IMR-90 (cell line): ENCODE measurements around the gene FAF1. TPM values are rescaled to one million over a fixed set of nuclear protein-coding genes. Genes with fewer than 3 reads are reported as not detected.
"Not testable (repeated sequence)": the region's sequence is repeated elsewhere in the genome, so short reads cannot be mapped to it uniquely, and the experiment has no call there.

Source experiments
- ATAC-seq: fragments of 200-7000 bp; cut with Tn5 transposase; 2 replicates; pipeline ENCODE4 v1.9.1; 2020; ENCODE audit warnings: low read depth, mild to moderate bottlenecking, moderate library complexity
- BruUV-seq: library from RNA; stranded (reverse); fragments of 400-500 nt; replicated peaks from 2 replicates; lab custom pipeline; 2021; lab: Mats Ljungman, UMichigan
- CTCF ChIA-PET: fragments of 300-600 bp; formaldehyde crosslinking; extraction: SDS; loops from one replicate; lab custom pipeline; 2021; ENCODE audit warnings: antibody characterized with exemption; lab: Yijun Ruan, JAX
- POLR2A ChIA-PET: fragments of 300-600 bp; sonication (Branson Sonifier 250); formaldehyde crosslinking; loops from one replicate; lab custom pipeline; 2022; ENCODE audit warnings: antibody characterized with exemption; ENCODE audit not compliant: unreplicated experiment; lab: Charles Lee
- DNase-seq: peaks from one replicate; pipeline ENCODE4 v3.0.0; 2013
- H2AFZ ChIP-seq: replicated peaks from 2 replicates; pipeline ENCODE3; 2013; ENCODE audit warnings: low read length, mild to moderate bottlenecking; ENCODE audit not compliant: poor library complexity
- H2AK5ac ChIP-seq: 2 replicates; pipeline ENCODE4 v1.6.1; 2013; ENCODE audit warnings: low read depth, low read length, inconsistent platforms
- H2AK9ac ChIP-seq: replicated peaks from 2 replicates; pipeline ENCODE3; 2013; ENCODE audit warnings: mild to moderate bottlenecking, low read depth, low read length, moderate library complexity; ENCODE audit not compliant: poor library complexity
- H2BK120ac ChIP-seq: 2 replicates; pipeline ENCODE4 v1.6.1; 2013; ENCODE audit warnings: low read depth, low read length, inconsistent platforms
- H2BK15ac ChIP-seq: 3 replicates; pipeline ENCODE4 v1.6.1; 2013; ENCODE audit warnings: low read depth, low read length, inconsistent platforms
- H2BK20ac ChIP-seq: 2 replicates; pipeline ENCODE4 v1.6.1; 2013; ENCODE audit warnings: low read depth, mild to moderate bottlenecking, inconsistent platforms, low read length, moderate library complexity
- H2BK5ac ChIP-seq: 2 replicates; pipeline ENCODE4 v1.6.1; 2013; ENCODE audit warnings: mild to moderate bottlenecking, low read depth, low read length, inconsistent platforms; ENCODE audit not compliant: poor library complexity, severe bottlenecking
- H3K14ac ChIP-seq: replicated peaks from 2 replicates; pipeline ENCODE4 v1.6.1; 2013; ENCODE audit warnings: low read depth, low read length, inconsistent platforms
- H3K18ac ChIP-seq: 2 replicates; pipeline ENCODE4 v1.6.1; 2013; ENCODE audit warnings: low read depth, low read length, control low read depth
- H3K23ac ChIP-seq: 2 replicates; pipeline ENCODE4 v1.6.1; 2013; ENCODE audit warnings: low read depth, low read length, inconsistent platforms
- H3K27ac ChIP-seq: 2 replicates; pipeline ENCODE4 v1.5.1; 2013; ENCODE audit warnings: mild to moderate bottlenecking, control low read depth, low read length; ENCODE audit not compliant: insufficient read depth
- H3K27me3 ChIP-seq: 2 replicates; pipeline ENCODE4 v1.6.1; 2013; ENCODE audit warnings: low read length; ENCODE audit not compliant: control insufficient read depth, insufficient read depth
- H3K36me3 ChIP-seq: 2 replicates; pipeline ENCODE4 v1.6.1; 2013; ENCODE audit warnings: low read length, mixed read lengths; ENCODE audit not compliant: control insufficient read depth, insufficient read depth
- H3K4ac ChIP-seq: 2 replicates; pipeline ENCODE4 v1.6.1; 2013; ENCODE audit warnings: low read depth, low read length, inconsistent platforms
- H3K4me1 ChIP-seq: 2 replicates; pipeline ENCODE4 v1.6.1; 2013; ENCODE audit warnings: low read length, mixed read lengths; ENCODE audit not compliant: control insufficient read depth, insufficient read depth
- H3K4me2 ChIP-seq: 2 replicates; pipeline ENCODE4 v1.6.1; 2013; ENCODE audit warnings: low read depth, mild to moderate bottlenecking, control low read depth, low read length, moderate library complexity
- H3K4me3 ChIP-seq: 2 replicates; pipeline ENCODE4 v1.5.1; 2013; ENCODE audit warnings: low read depth, mild to moderate bottlenecking, control low read depth, low read length, moderate library complexity; ENCODE audit not compliant: insufficient read depth
- H3K56ac ChIP-seq: 2 replicates; pipeline ENCODE4 v1.6.1; 2013; ENCODE audit warnings: low read length, inconsistent platforms; ENCODE audit not compliant: insufficient read depth; ENCODE audit errors: extremely low read depth
- H3K79me1 ChIP-seq, 2 experiments: 2 replicates each; pipeline ENCODE4 v1.6.1; 2013; ENCODE audit warnings: low read length in 2 of 2, inconsistent platforms in 1 of 2, low read depth in 1 of 2
- H3K9ac ChIP-seq: 2 replicates; pipeline ENCODE4 v1.6.1; 2013; ENCODE audit warnings: low read depth, low read length, control low read depth
- H3K9me1 ChIP-seq: 2 replicates; pipeline ENCODE4 v1.6.1; 2013; ENCODE audit warnings: low read length, inconsistent platforms; ENCODE audit not compliant: insufficient read depth
- H3K9me3 ChIP-seq: 2 replicates; pipeline ENCODE4 v1.6.1; 2013; ENCODE audit warnings: low read length; ENCODE audit not compliant: control insufficient read depth, insufficient read depth
- H4K20me1 ChIP-seq: 2 replicates; pipeline ENCODE4 v1.6.1; 2013; ENCODE audit warnings: low read length, inconsistent platforms; ENCODE audit not compliant: insufficient read depth
- H4K5ac ChIP-seq: 2 replicates; pipeline ENCODE4 v1.6.1; 2013; ENCODE audit warnings: mild to moderate bottlenecking, low read depth, low read length, control low read depth
- H4K8ac ChIP-seq, 2 experiments: 2 replicates each; pipeline ENCODE4 v1.6.1; 2013; ENCODE audit warnings: low read depth in 2 of 2, low read length in 2 of 2, control low read depth in 1 of 2, inconsistent platforms in 1 of 2
- H4K91ac ChIP-seq: 2 replicates; pipeline ENCODE4 v1.6.1; 2013; ENCODE audit warnings: low read depth, low read length, inconsistent platforms; ENCODE audit not compliant: insufficient read depth
- MAFK ChIP-seq: IDR thresholded peaks from 2 replicates; pipeline ENCODE4 v1.6.1; 2012; ENCODE audit warnings: low read depth, low read length, improper control_type of control experiment
- MAZ ChIP-seq: IDR thresholded peaks from 2 replicates; pipeline ENCODE4 v1.6.1; 2012; ENCODE audit warnings: low read depth, mild to moderate bottlenecking, low read length, improper control_type of control experiment, moderate library complexity, borderline replicate concordance
- WGBS, 2 experiments: methylation state at CpG; one replicate each; pipeline versions ENCODE4 v1.1.5 to v1.1.7; 2013; ENCODE audit warnings: missing lambda C conversion rate in 2 of 2; ENCODE audit not compliant: insufficient read length in 1 of 2; ENCODE audit errors: extremely low coverage in 2 of 2; 5-methylcytosine and 5-hydroxymethylcytosine counted together
- dilution Hi-C: fragments of 300-500 bp; cut with HindIII; formaldehyde crosslinking; loops from one replicate; pipeline ENCODE4 v1.14.3; 2018; ENCODE audit warnings: low sequenced_read_pairs; ENCODE audit not compliant: unreplicated experiment
- in situ Hi-C: fragments of 300-500 bp; cut with MboI; formaldehyde crosslinking; loops from 3 replicates; pipeline ENCODE4 v1.14.3; 2019; ENCODE audit warnings: low sequenced_read_pairs, inconsistent platforms, mixed read lengths
- intact Hi-C: fragments of 100-400 bp; cut with micrococcal nuclease; formaldehyde crosslinking; loops from 2 replicates; pipeline ENCODE4 v1.10.0; 2022
- polyA plus RNA-seq, 3 experiments: library from polyadenylated mRNA; depleted of rRNA; stranded (reverse); fragments of >200 nt; gene quantifications; 2 replicates each; pipeline ENCODE4 v1.2.3, GENCODE V29; 2012; ENCODE audit warnings: low replicate concordance in 1 of 3
- total RNA-seq: library from RNA; depleted of rRNA; stranded (reverse); fragments of >200 nt; gene quantifications from 2 replicates; pipeline ENCODE4 v1.2.3, GENCODE V29; 2012

FAF1 gene
- total and polyA plus RNA-seq, 2 of the 4 experiments (the other 2 are of a cell fraction): 18.8 to 72.9 TPM

GRCh38 chr1:51009381-51009780, 49.3 kb upstream of the FAF1 start:
- Histone ChIP-seq H2BK15ac (no peak overlapping the region), H2BK20ac (no peak overlapping the region), H4K91ac (no peak overlapping the region), H3K9ac (no peak overlapping the region), H3K79me1 (no peaks in the 10 kb centered on the region), H2AK5ac (no peak overlapping the region), H3K14ac (no peak overlapping the region), H3K4me1 (no peaks in the 10 kb centered on the region), H2AFZ (no peak overlapping the region), H3K4me2 (no peak overlapping the region), H3K36me3 (no peaks in the 10 kb centered on the region), H3K4ac (no peak overlapping the region), H4K20me1 (no peaks in the 10 kb centered on the region), H3K9me3 (no peaks in the 10 kb centered on the region), H4K5ac (no peak overlapping the region), H2BK5ac (no peak overlapping the region), H3K27ac (no peak overlapping the region), H3K23ac (no peak overlapping the region), H3K18ac (no peak overlapping the region), H3K4me3 (no peak overlapping the region), H3K27me3 (no peaks in the 10 kb centered on the region), H3K56ac (no peak overlapping the region), H2BK120ac (no peak overlapping the region), H4K8ac (no peak overlapping the region), H3K9me1 (no peaks in the 10 kb centered on the region), H2AK9ac (no peak overlapping the region)
- DNase-seq: no peak
- dilution Hi-C loops (no loop called here), in situ Hi-C loops (no loop called here), intact Hi-C loops (no loop called here)
- ChIA-PET CTCF (no interaction called here), POLR2A (no interaction called here)
- ATAC-seq: no peak
- no CpG with 5 or more reads among the region's 3 CpGs for WGBS, 2 experiments
- no peak for TF ChIP-seq MAFK
- no peak for TF ChIP-seq MAZ
- no TSS peak for BruUV-seq

GRCh38 chr1:51005549-51005948, 45.5 kb upstream of the FAF1 start:
- DNase-seq, H3K4me2 ChIP-seq, H2BK120ac ChIP-seq, H3K14ac ChIP-seq, H2BK15ac ChIP-seq, H3K27ac ChIP-seq, H4K20me1 ChIP-seq, H3K79me1 ChIP-seq, POLR2A ChIA-PET, H3K4ac ChIP-seq, dilution Hi-C loops, H3K9ac ChIP-seq, H2BK5ac ChIP-seq, H3K36me3 ChIP-seq, H3K9me1 ChIP-seq, H2BK20ac ChIP-seq, H4K8ac ChIP-seq, H3K27me3 ChIP-seq, BruUV-seq, H3K23ac ChIP-seq, H3K56ac ChIP-seq, H3K4me3 ChIP-seq, H3K18ac ChIP-seq, intact Hi-C loops, in situ Hi-C loops, H3K4me1 ChIP-seq, H2AFZ ChIP-seq, ATAC-seq, H3K9me3 ChIP-seq, H4K5ac ChIP-seq, H2AK5ac ChIP-seq, H4K91ac ChIP-seq, H2AK9ac ChIP-seq: not testable (repeated sequence)
- 100% methylated on average over 2 of the region's 4 CpGs; no CpG with 5 or more reads in 1 of the 2 experiments for WGBS, 2 experiments
- CTCF ChIA-PET: interaction anchor here (0.5 kb wide), 1 partner anchor 110 kb away, joined by 3 read pairs; no protein-coding TSS in a partner anchor
